Esophagus squamous epithelium (tissue), 4 donors: ENCODE data around the gene RANGAP1.

Experiments
- CTCF ChIP-seq, 6 experiments: fragments of 450-650 bp in 4 of 6; fragments of 200-600 bp in 2 of 6; sonication (generic) in 2 of 6; IDR thresholded peaks; one replicate each; pipeline ENCODE4 v1.5.1; 2016 to 2019; ENCODE audit warnings: antibody characterized with exemption in 6 of 6, mild to moderate bottlenecking in 4 of 6, moderate library complexity in 4 of 6
- POLR2A ChIP-seq, 4 donors: fragments of 450-650 bp; IDR thresholded peaks; one replicate each; pipeline ENCODE4 v1.6.1; 2017; ENCODE audit warnings: antibody characterized with exemption in 4 of 4, mild to moderate bottlenecking in 4 of 4, moderate library complexity in 3 of 4

GRCh38 chr22:41229215-41229614 lies 56.8 kb downstream of the RANGAP1 start:
- TF ChIP-seq CTCF (IDR thresholded peaks at IDR 0.05), result no peak
- no peak for TF ChIP-seq POLR2A (IDR thresholded peaks at IDR 0.05)
